Measurements from ENCODE around the gene NUP210. TPM values are rescaled to one million over a fixed set of nuclear protein-coding genes. Genes with fewer than 3 reads are reported as not detected.
A peak's percentile ranks its signal among the peaks of the same experiment; 100 is the strongest.

The NUP210 gene
- 10 to 100 TPM in 5 of 8 experiments, 1 to 10 TPM in 2, under 1 TPM in 1; 0.20 to 30.2 (median 13.4) TPM for total RNA-seq

- Histone ChIP-seq H3K4me1 (replicated peaks in 1 of 2) (peaks cover 8 to 22% of the 10 kb centered on the region in 2 donors), H3K27ac (peak within 1 kb of the TSS; percentile 58 to 88), H3K4me3 (peak within 1 kb of the TSS; percentile 49 to 84 (median 68))
- ATAC-seq (replicated peaks in 6 of 8) = peak in 7 of 8 experiments; percentile 29 to 87 (median 83)
- 16% methylated on average over 8 of the region's 90 CpGs; no CpG with 5 or more reads in 9 of the 10 experiments for WGBS, 10 experiments
- in situ Hi-C loops (cut with MboI; ENCODE audit: low pct_unique_long_range_greater_than_20kb in 2 of 9, low sequenced_read_pairs in 9 of 9, unreplicated experiment in 9 of 9) = no loop called here
These were observed at the start of gene NUP210 for GRCh38 chr3:13420045-13420830. Gene NUP210, minus strand, starts transcription at chr3:13420322. Its CDS starts 96 bp downstream, at chr3:13420226.

GRCh38 chr3:13466781-13467180 lies 46.7 kb upstream of the NUP210 start:
- in situ Hi-C loops (cut with MboI; ENCODE audit: low pct_unique_long_range_greater_than_20kb in 2 of 9, low sequenced_read_pairs in 9 of 9, unreplicated experiment in 9 of 9) = loop anchor here in 5 of 9 experiments (25.0 kb wide), 1 partner anchor 379 kb away; no protein-coding TSS in a partner anchor
- Histone ChIP-seq H3K4me1 (replicated peaks in 1 of 2) (peaks cover 0 to 5% of the 10 kb centered on the region in 2 donors), H3K4me3 (no peak overlapping the region), H3K27ac (no peak overlapping the region)
- 56 to 100% (median 68%) methylated on average over 1 to 4 of the region's 4 CpGs; no CpG with 5 or more reads in 2 of the 10 experiments for WGBS, 10 experiments
- no peak for ATAC-seq (replicated peaks in 6 of 8)

- no peak for ATAC-seq (replicated peaks in 6 of 8)
- Histone ChIP-seq H3K4me3 (no peak overlapping the region), H3K4me1 (replicated peaks in 1 of 2) (peaks cover 0 to 5% of the 10 kb centered on the region in 2 donors), H3K27ac (no peak overlapping the region)
- WGBS, 10 experiments = 0 to 80% (median 56%) methylated on average over 1 to 4 of the region's 4 CpGs; no CpG with 5 or more reads in 4 of the 10 experiments
- in situ Hi-C loops (cut with MboI; ENCODE audit: low pct_unique_long_range_greater_than_20kb in 2 of 9, low sequenced_read_pairs in 9 of 9, unreplicated experiment in 9 of 9) = loop anchor here in 5 of 9 experiments (25.0 kb wide), 1 partner anchor 378 kb away; no protein-coding TSS in a partner anchor
These were observed 45.2 kb upstream of the NUP210 start for GRCh38 chr3:13465236-13465873.

DNA sequence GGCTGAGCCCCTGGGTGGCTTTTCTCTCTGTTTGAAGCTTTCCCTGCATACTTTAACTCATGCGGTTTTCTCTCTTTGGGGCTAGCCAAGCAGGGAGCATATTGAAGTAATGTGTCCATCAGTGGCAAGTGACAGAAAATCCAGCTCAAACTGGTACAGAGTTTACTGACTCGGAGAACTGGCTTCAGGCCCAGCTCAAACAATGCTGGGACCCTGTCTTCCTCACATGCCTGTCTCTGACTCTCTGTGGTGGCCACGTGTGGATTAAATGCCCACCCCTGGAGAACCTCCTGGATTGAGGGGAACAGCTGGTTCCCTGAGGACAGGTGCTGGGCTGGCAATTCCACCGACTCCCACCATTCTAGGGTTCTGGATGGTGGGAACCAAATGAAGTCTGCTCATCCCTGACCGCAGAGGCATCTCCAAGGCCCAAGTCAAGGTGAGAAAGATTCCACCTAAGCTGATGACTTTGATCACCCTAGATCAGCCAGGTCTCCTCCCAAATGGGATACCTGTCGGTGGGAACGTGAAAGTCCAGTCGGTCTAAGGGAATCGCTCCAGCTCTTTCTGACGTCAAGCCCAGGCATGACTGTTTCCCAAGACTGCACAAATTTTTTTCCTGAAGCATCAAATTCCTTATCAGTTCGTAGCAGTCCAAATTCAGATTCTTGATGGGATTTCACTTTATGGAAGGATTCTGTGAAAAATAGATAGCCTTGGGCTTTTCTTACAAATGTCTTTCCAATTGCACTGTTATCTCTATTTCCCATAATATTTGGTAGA lies 43.7 kb upstream of the NUP210 start:
- Histone ChIP-seq H3K27ac (no peak overlapping the region), H3K4me1 (replicated peaks in 1 of 2) (peaks cover 0 to 5% of the 10 kb centered on the region in 2 donors), H3K4me3 (no peak overlapping the region)
- WGBS, 10 experiments = 0 to 96% (median 72%) methylated on average over 1 to 9 of the region's 11 CpGs; no CpG with 5 or more reads in 2 of the 10 experiments
- in situ Hi-C loops (cut with MboI; ENCODE audit: low pct_unique_long_range_greater_than_20kb in 2 of 9, low sequenced_read_pairs in 9 of 9, unreplicated experiment in 9 of 9) = loop anchor here in 5 of 9 experiments (25.0 kb wide), 1 partner anchor 377 kb away; no protein-coding TSS in a partner anchor
- peak in 4 of 8 experiments; percentile 34 to 68 (median 37) for ATAC-seq (replicated peaks in 6 of 8)

- 0 to 86% (median 63%) methylated on average over 1 to 4 of the region's 5 CpGs; no CpG with 5 or more reads in 4 of the 10 experiments for WGBS, 10 experiments
- ATAC-seq (replicated peaks in 6 of 8) = peak in 4 of 8 experiments; percentile 45 to 83 (median 80)
- Histone ChIP-seq H3K4me3 (no peak overlapping the region), H3K4me1 (replicated peaks in 1 of 2) (peaks cover 0 to 5% of the 10 kb centered on the region in 2 donors), H3K27ac (no peak overlapping the region)
- in situ Hi-C loops (cut with MboI; ENCODE audit: low pct_unique_long_range_greater_than_20kb in 2 of 9, low sequenced_read_pairs in 9 of 9, unreplicated experiment in 9 of 9) = loop anchor here in 5 of 9 experiments (25.0 kb wide), 1 partner anchor 376 kb away; no protein-coding TSS in a partner anchor
These were observed 42.7 kb upstream of the NUP210 start for GRCh38 chr3:13462822-13463221.

DNA sequence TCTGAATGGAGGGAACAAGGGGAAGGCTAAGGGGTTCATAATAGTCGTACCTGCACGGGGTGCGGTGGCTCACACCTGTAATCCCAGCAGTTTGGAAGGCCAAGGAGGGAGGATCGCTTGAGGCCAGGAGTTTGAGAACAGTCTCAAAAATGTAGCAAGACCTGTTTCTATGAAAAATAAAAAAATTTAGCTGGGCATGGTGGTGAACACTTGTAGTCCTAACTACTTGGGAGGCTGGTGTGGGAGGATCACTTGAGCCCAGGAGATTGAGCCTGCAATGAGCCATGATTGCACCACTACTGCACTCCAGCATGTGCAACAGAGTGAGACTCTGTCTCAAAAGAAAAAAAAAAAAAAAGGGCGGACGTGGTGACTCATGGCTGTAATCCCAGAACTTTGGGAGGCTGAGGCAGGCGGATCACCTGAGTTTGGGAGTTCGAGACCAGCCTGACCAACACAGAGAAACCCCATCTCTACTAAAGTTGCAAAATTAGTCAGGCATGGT lies 42.1 kb upstream of the NUP210 start:
- Histone ChIP-seq H3K4me3 (no peak overlapping the region), H3K4me1 (replicated peaks in 1 of 2) (peaks cover 0 to 5% of the 10 kb centered on the region in 2 donors), H3K27ac (no peak overlapping the region)
- in situ Hi-C loops (cut with MboI; ENCODE audit: low pct_unique_long_range_greater_than_20kb in 2 of 9, low sequenced_read_pairs in 9 of 9, unreplicated experiment in 9 of 9) = loop anchor here in 5 of 9 experiments (25.0 kb wide), 1 partner anchor 375 kb away; no protein-coding TSS in a partner anchor
- WGBS, 10 experiments = 56 to 100% (median 80%) methylated on average over 1 to 7 of the region's 8 CpGs; no CpG with 5 or more reads in 1 of the 10 experiments
- no peak for ATAC-seq (replicated peaks in 6 of 8)

- H3K4me3 ChIP-seq = no peak overlapping the region
- ATAC-seq (replicated peaks in 6 of 8) = peak; percentile 57 to 94 (median 74)
- in situ Hi-C loops (cut with MboI; ENCODE audit: low pct_unique_long_range_greater_than_20kb in 2 of 9, low sequenced_read_pairs in 9 of 9, unreplicated experiment in 9 of 9) = loop anchor here in 5 of 9 experiments (25.0 kb wide), 1 partner anchor 374 kb away; no protein-coding TSS in a partner anchor
- WGBS, 10 experiments = 2 to 76% (median 30%) methylated on average over 1 to 11 of the region's 14 CpGs; no CpG with 5 or more reads in 1 of the 10 experiments
- peaks cover 0 to 5% of the 10 kb centered on the region in 2 donors for H3K4me1 ChIP-seq (replicated peaks in 1 of 2)
- no peak overlapping the region for H3K27ac ChIP-seq
These were observed 41.3 kb upstream of the NUP210 start for GRCh38 chr3:13461169-13462124.

DNA sequence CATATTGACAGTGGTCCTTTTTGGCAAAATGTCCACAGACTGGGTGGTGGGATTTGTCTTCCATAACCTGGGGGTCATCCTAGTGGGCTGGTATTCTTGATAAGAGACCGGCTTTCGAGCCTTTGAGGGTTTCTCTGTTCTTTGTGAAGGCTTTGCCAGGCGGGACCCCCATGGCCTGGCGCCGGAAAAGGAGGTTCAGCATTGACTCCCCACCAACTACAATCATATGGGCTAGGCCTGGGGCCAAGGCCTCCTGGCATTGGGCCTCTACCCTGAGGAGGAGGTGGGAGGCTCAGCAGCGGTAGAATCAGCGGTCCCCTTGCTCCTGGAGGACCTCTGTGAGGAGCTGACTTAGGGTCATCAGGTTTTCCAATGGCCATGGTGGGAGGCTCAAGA lies 40.2 kb upstream of the NUP210 start:
- in situ Hi-C loops (cut with MboI; ENCODE audit: low pct_unique_long_range_greater_than_20kb in 2 of 9, low sequenced_read_pairs in 9 of 9, unreplicated experiment in 9 of 9) = loop anchor here in 5 of 9 experiments (25.0 kb wide), 1 partner anchor 373 kb away; no protein-coding TSS in a partner anchor
- no peak overlapping the region for H3K4me3 ChIP-seq
- no peak for ATAC-seq (replicated peaks in 6 of 8)
- WGBS, 10 experiments = 64 to 100% (median 93%) methylated on average over 2 to 7 of the region's 7 CpGs; no CpG with 5 or more reads in 5 of the 10 experiments
- H3K27ac ChIP-seq = no peak overlapping the region
- H3K4me1 ChIP-seq (replicated peaks in 1 of 2) = peaks cover 10 to 11% of the 10 kb centered on the region in 2 donors

- no peak for ATAC-seq (replicated peaks in 6 of 8)
- 49 to 90% (median 77%) methylated on average over 2 to 7 of the region's 9 CpGs; no CpG with 5 or more reads in 3 of the 10 experiments for WGBS, 10 experiments
- no peak overlapping the region for H3K4me3 ChIP-seq
- no peak overlapping the region for H3K27ac ChIP-seq
- H3K4me1 ChIP-seq (replicated peaks in 1 of 2) = peaks cover 10 to 14% of the 10 kb centered on the region in 2 donors
- in situ Hi-C loops (cut with MboI; ENCODE audit: low pct_unique_long_range_greater_than_20kb in 2 of 9, low sequenced_read_pairs in 9 of 9, unreplicated experiment in 9 of 9) = loop anchor here in 6 of 9 experiments (10.0 to 25.0 kb wide), 3 partner anchors 145 to 372 kb away; no protein-coding TSS in a partner anchor
These were observed 39.7 kb upstream of the NUP210 start for GRCh38 chr3:13459605-13460340.

DNA sequence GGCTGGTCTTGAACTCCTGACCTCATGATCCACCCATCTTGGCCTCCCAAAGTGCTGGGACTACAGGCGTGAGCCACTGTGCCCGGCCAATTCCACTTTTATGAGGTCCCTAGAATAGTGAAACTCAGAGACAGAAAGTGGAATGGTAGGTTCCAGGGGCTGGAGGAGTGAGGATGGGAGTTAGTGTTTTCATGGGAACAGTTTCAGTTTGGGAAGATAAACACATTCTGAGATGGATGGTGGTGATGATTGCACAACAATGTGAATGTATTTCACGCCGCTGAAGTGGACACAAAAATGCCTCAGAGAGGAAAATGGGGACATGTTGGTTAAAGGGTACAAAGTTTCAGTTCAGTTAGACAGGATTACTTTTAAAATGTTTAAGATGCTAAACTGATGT lies 37.5 kb upstream of the NUP210 start:
- 60 to 100% (median 91%) methylated on average over 2 of the region's 4 CpGs; no CpG with 5 or more reads in 2 of the 10 experiments for WGBS, 10 experiments
- Histone ChIP-seq H3K4me3 (no peak overlapping the region), H3K27ac (no peak overlapping the region), H3K4me1 (replicated peaks in 1 of 2) (peaks cover 9 to 14% of the 10 kb centered on the region in 2 donors)
- ATAC-seq (replicated peaks in 6 of 8) = no peak
- in situ Hi-C loops (cut with MboI; ENCODE audit: low pct_unique_long_range_greater_than_20kb in 2 of 9, low sequenced_read_pairs in 9 of 9, unreplicated experiment in 9 of 9) = loop anchor here in 6 of 9 experiments (10.0 to 25.0 kb wide), 3 partner anchors 143 to 370 kb away; no protein-coding TSS in a partner anchor

Measured in motor neuron (in vitro differentiated cells).